ENCODE measurements around the gene HCN1.

DNA sequence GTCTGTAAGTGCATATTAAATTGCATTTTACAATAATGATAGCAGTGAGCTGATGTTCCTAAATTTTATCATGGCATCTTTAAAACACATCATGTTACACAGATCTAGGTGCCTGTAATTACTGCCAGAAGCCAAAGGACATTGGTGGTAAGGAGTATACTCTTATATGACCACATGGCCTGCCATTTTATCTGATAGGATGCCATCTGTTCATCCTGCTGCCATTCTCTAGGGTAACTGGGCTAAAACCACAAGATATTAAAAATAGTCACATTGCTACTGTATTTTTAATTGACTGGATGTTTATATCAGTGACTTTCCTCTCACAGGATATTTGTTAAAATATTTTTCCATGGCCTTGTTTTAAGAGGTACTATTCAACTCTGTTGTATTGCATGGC, 53.1 kb downstream of the HCN1 start:
- no peak for TF ChIP-seq CTCF (IDR thresholded peaks at IDR 0.05)
- TF ChIP-seq POLR2A (IDR thresholded peaks at IDR 0.05) = no peak
